ENCODE results near the gene ARPC4. TPM values are rescaled to one million over a fixed set of nuclear protein-coding genes. Genes with fewer than 3 reads are reported as not detected.

Gene ARPC4
- total and polyA plus RNA-seq, 7 experiments from 2014 or later: 128 to 273 (median 183) TPM

- no peak overlapping the region for H3K4me3 Mint-ChIP-seq
- DNase-seq (no peak), ATAC-seq (no peak)
- H3K4me1 Mint-ChIP-seq: peaks cover 0 to 8% (median 0%) of the 10 kb centered on the region in 7 donors
- intact Hi-C loops (cut with micrococcal nuclease): no loop called here
- H3K27me3 ChIP-seq (ENCODE audit: control insufficient read depth in 2 of 2, insufficient read depth in 2 of 2, low read length in 2 of 2): no peaks in the 10 kb centered on the region
- H3K36me3 ChIP-seq (ENCODE audit: control insufficient read depth in 2 of 3, insufficient read depth in 3 of 3, low read length in 3 of 3): peaks cover 0 to 12% (median 4%) of the 10 kb centered on the region in 3 experiments
- H3K36me3 Mint-ChIP-seq: no peaks in the 10 kb centered on the region
- H3K9me3 Mint-ChIP-seq: no peaks in the 10 kb centered on the region
- ChIA-PET CTCF (no interaction called here), POLR2A (no interaction called here)
- peak overlapping the region in 1 of 9 donors; percentile 12 for H3K27ac Mint-ChIP-seq
- H3K4me1 ChIP-seq (ENCODE audit: control insufficient read depth in 2 of 2, insufficient read depth in 2 of 2, low read length in 2 of 2): no peaks in the 10 kb centered on the region
- H3K27ac ChIP-seq (ENCODE audit: low read depth, low read length): no peak overlapping the region
- no peaks in the 10 kb centered on the region for H3K27me3 Mint-ChIP-seq
- H3K9me3 ChIP-seq (ENCODE audit: control insufficient read depth in 2 of 3, low read length in 3 of 3): no peaks in the 10 kb centered on the region
- no peak overlapping the region for H3K4me3 ChIP-seq (ENCODE audit: low read length)
Measured at GRCh38 chr3:9825451-9826040, 32.7 kb downstream of the ARPC4 start.

- CTCF ChIA-PET: interaction anchor here (0.6 to 0.7 kb wide), 2 partner anchors 19 to 71 kb away, joined by 3 to 4 read pairs; no protein-coding TSS in a partner anchor
- DNase-seq: peak in 3 of 9 donors; percentile 21 to 28 (median 25)
- no peaks in the 10 kb centered on the region for H3K27me3 Mint-ChIP-seq
Measured at GRCh38 chr3:9826815-9827573, 34.1 kb downstream of the ARPC4 start.

DNA sequence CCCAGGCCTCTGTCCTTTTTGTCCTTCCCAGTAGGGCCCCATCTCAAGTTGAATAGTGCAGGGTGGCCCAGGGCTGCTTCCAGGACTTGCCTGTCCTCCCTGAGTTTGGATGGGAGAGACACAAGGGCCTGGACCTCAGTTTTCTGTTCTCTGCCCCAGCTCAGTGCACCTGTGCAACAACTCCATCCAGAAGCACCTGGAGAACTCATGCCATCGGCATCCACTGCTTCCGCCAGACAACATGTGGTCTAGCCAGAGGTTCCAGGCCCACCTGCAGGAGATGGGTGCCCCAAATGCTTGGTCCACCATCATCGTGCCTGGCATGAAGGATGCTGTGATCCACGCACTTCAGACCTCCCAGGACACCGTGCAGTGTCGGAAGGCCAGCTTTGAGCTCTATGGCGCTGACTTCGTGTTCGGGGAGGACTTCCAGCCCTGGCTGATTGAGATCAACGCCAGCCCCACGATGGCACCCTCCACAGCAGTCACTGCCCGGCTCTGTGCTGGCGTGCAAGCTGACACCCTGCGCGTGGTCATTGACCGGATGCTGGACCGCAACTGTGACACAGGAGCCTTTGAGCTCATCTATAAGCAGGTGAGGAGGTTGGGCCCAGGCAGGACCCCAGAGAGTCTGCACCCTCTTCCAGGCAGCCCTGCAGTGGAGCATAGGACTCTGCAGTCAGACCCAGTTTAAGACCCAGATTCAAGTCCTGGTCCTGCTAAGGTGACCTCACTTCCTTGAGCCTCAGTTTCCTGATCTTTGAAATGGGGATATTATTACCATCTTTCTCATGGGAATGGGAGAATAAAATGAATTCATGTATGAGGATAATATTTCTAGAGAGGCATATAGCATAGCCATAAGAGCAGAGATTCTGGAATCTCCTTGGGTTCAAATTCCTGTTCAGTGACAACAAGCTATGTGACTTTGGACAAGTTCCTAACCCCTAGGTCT is 36.2 kb downstream of the ARPC4 start:
- ChIA-PET POLR2A (interaction anchor here (1.2 kb wide), 1 partner anchor 158 kb away, joined by 6 read pairs; the partner anchor contains the start of gene EMC3), CTCF (no interaction called here)
- H3K36me3 ChIP-seq (ENCODE audit: control insufficient read depth in 2 of 3, insufficient read depth in 3 of 3, low read length in 3 of 3): peaks cover 0 to 29% (median 4%) of the 10 kb centered on the region in 3 experiments

More at GRCh38 chr3:9826815-9827573, 34.1 kb downstream of the ARPC4 start:
- Histone ChIP-seq H3K4me1 (ENCODE audit: control insufficient read depth in 2 of 2, insufficient read depth in 2 of 2, low read length in 2 of 2) (no peaks in the 10 kb centered on the region), H3K27me3 (ENCODE audit: control insufficient read depth in 2 of 2, insufficient read depth in 2 of 2, low read length in 2 of 2) (no peaks in the 10 kb centered on the region), H3K36me3 (ENCODE audit: control insufficient read depth in 2 of 3, insufficient read depth in 3 of 3, low read length in 3 of 3) (peaks cover 0 to 12% (median 4%) of the 10 kb centered on the region in 3 experiments), H3K27ac (ENCODE audit: low read depth, low read length) (no peak overlapping the region), H3K9me3 (ENCODE audit: control insufficient read depth in 2 of 3, low read length in 3 of 3) (no peaks in the 10 kb centered on the region), H3K4me3 (ENCODE audit: low read length) (no peak overlapping the region)
- Mint-ChIP-seq H3K4me3 (no peak overlapping the region), H3K36me3 (peaks cover 0 to 5% (median 0%) of the 10 kb centered on the region in 5 donors), H3K9me3 (no peaks in the 10 kb centered on the region), H3K27ac (no peak overlapping the region), H3K4me1 (peaks cover 6 to 8% (median 7%) of the 10 kb centered on the region in 7 donors)
- POLR2A ChIA-PET: no interaction called here
- intact Hi-C loops (cut with micrococcal nuclease): no loop called here
- ATAC-seq: peak; percentile 29

GRCh38 chr3:9831253-9831652 is 38.4 kb downstream of the ARPC4 start:
- Histone ChIP-seq H3K36me3 (ENCODE audit: control insufficient read depth in 2 of 3, insufficient read depth in 3 of 3, low read length in 3 of 3) (peaks cover 0 to 48% (median 4%) of the 10 kb centered on the region in 3 experiments), H3K27ac (ENCODE audit: low read depth, low read length) (no peak overlapping the region), H3K9me3 (ENCODE audit: control insufficient read depth in 2 of 3, low read length in 3 of 3) (no peaks in the 10 kb centered on the region), H3K4me3 (ENCODE audit: low read length) (no peak overlapping the region), H3K4me1 (ENCODE audit: control insufficient read depth in 2 of 2, insufficient read depth in 2 of 2, low read length in 2 of 2) (no peaks in the 10 kb centered on the region), H3K27me3 (ENCODE audit: control insufficient read depth in 2 of 2, insufficient read depth in 2 of 2, low read length in 2 of 2) (no peaks in the 10 kb centered on the region)
- Mint-ChIP-seq H3K4me1 (peaks cover 7 to 9% (median 8%) of the 10 kb centered on the region in 7 donors), H3K4me3 (no peak overlapping the region), H3K36me3 (peaks cover 0 to 13% (median 0%) of the 10 kb centered on the region in 5 donors), H3K27ac (peak overlapping the region in 6 of 9 donors; percentile 1 to 61 (median 5)), H3K27me3 (no peaks in the 10 kb centered on the region), H3K9me3 (no peaks in the 10 kb centered on the region)
- ChIA-PET POLR2A (interaction anchor here (1.8 kb wide), 1 partner anchor 102 kb away, joined by 6 read pairs; the partner anchor contains the start of gene CRELD1), CTCF (interaction anchor here (0.6 to 1.2 kb wide), 5 partner anchors 10 to 115 kb away, joined by 3 to 4 read pairs (median 3); partner anchors contain the start of gene RPUSD3)
- ATAC-seq: no peak
- no peak for DNase-seq
- intact Hi-C loops (cut with micrococcal nuclease): no loop called here

More for the DNA sequence above, 36.2 kb downstream of the ARPC4 start:
- ATAC-seq (no peak), DNase-seq (no peak)
- Histone ChIP-seq H3K4me3 (ENCODE audit: low read length) (no peak overlapping the region), H3K4me1 (ENCODE audit: control insufficient read depth in 2 of 2, insufficient read depth in 2 of 2, low read length in 2 of 2) (no peaks in the 10 kb centered on the region), H3K27ac (ENCODE audit: low read depth, low read length) (no peak overlapping the region), H3K27me3 (ENCODE audit: control insufficient read depth in 2 of 2, insufficient read depth in 2 of 2, low read length in 2 of 2) (no peaks in the 10 kb centered on the region), H3K9me3 (ENCODE audit: control insufficient read depth in 2 of 3, low read length in 3 of 3) (no peaks in the 10 kb centered on the region)
- peaks cover 0 to 5% (median 0%) of the 10 kb centered on the region in 5 donors for H3K36me3 Mint-ChIP-seq
- no peaks in the 10 kb centered on the region for H3K27me3 Mint-ChIP-seq
- H3K4me3 Mint-ChIP-seq: no peak overlapping the region
- H3K4me1 Mint-ChIP-seq: peaks cover 6 to 8% (median 7%) of the 10 kb centered on the region in 7 donors
- no peaks in the 10 kb centered on the region for H3K9me3 Mint-ChIP-seq
- H3K27ac Mint-ChIP-seq: peak overlapping the region in 1 of 9 donors; percentile 31
- intact Hi-C loops (cut with micrococcal nuclease): no loop called here

DNA sequence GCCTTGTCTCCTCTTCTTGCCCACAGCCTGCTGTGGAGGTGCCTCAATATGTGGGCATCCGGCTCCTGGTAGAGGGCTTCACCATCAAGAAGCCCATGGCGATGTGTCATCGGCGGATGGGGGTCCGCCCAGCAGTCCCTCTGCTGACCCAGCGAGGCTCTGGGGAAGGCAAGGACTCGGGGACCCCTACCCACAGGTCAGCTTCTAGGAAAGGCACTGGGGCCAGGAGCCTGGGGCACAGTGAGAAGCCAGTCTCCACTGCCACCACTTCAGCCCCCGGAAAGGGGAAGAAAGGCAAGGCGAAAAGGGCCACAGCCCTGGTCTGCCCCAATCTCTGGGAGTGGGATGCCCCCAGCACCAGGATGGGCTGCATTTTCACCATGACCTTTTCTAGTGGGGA is 40.2 kb downstream of the ARPC4 start:
- Histone ChIP-seq H3K4me1 (ENCODE audit: control insufficient read depth in 2 of 2, insufficient read depth in 2 of 2, low read length in 2 of 2) (no peaks in the 10 kb centered on the region), H3K27me3 (ENCODE audit: control insufficient read depth in 2 of 2, insufficient read depth in 2 of 2, low read length in 2 of 2) (no peaks in the 10 kb centered on the region), H3K4me3 (ENCODE audit: low read length) (no peak overlapping the region), H3K9me3 (ENCODE audit: control insufficient read depth in 2 of 3, low read length in 3 of 3) (no peaks in the 10 kb centered on the region), H3K27ac (ENCODE audit: low read depth, low read length) (no peak overlapping the region), H3K36me3 (ENCODE audit: control insufficient read depth in 2 of 3, insufficient read depth in 3 of 3, low read length in 3 of 3) (peaks cover 0 to 55% (median 4%) of the 10 kb centered on the region in 3 experiments)
- Mint-ChIP-seq H3K4me3 (no peak overlapping the region), H3K36me3 (peaks cover 0 to 17% (median 0%) of the 10 kb centered on the region in 5 donors), H3K9me3 (no peaks in the 10 kb centered on the region), H3K27me3 (no peaks in the 10 kb centered on the region), H3K27ac (no peak overlapping the region), H3K4me1 (peaks cover 0 to 12% (median 7%) of the 10 kb centered on the region in 7 donors)
- ATAC-seq (no peak), DNase-seq (no peak)
- ChIA-PET POLR2A (interaction anchor here (1.8 kb wide), 1 partner anchor 100 kb away, joined by 6 read pairs; the partner anchor contains the start of gene CRELD1), CTCF (no interaction called here)
- intact Hi-C loops (cut with micrococcal nuclease): no loop called here
